HT1080 (cell line): Measurements from ENCODE around the gene SLC2A6. TPM values are rescaled to one million over a fixed set of nuclear protein-coding genes. Genes with fewer than 3 reads are reported as not detected.

ENCODE experiments used
- DNase-seq: peaks from one replicate; pipeline ENCODE4 v3.0.0-alpha.2; 2015; ENCODE audit warnings: low read depth
- total RNA-seq: library from RNA; depleted of rRNA; stranded (reverse); fragments of >200 nt; shearing (Covaris generic); gene quantifications from 2 replicates; pipeline ENCODE4 v1.2.3, GENCODE V29; 2014; rRNA removed

Gene SLC2A6
- total RNA-seq, 1 experiment from 2014 or later, result 2.3 TPM

DNA sequence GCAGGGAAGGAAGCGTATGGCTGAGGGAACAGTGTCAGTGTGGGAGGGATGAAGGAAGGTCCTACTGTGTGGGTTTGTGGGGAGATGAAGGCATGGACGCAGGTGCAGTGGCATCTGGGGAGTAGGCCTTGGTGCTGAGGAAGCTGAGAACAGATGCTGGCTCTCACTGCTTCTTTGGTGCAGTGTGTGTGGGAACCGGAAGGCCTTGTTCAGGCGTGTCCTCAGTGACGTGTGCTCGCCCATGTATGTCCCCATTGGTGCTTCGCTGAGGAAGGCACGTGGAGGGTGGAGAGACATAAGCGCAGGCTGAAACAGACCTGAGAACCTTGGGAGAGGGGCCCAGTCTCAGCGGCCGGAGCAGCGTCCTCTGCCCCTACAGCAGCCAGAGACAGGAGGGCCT, 38.0 kb downstream of the SLC2A6 start:
- peak; percentile 18 for DNase-seq

DNA sequence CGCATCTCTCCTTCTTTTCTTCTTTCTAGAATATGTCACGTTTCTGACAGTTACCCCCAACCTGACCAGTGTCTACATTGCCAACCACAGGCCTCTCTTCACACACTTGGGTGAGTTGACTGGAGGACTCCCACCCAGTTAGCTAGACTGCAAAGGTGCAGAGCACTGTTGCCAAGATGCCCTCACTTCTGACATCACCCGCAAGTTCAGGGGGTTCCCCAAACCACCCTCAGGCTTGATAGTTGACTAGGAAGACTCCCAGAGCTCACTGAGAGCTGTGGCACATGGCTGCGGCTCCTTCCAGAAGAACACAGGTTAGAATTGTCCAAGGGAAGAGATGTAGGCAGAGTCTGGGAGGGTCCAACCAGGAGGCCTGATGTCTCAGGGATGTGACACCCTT, 39.6 kb downstream of the SLC2A6 start:
- no peak for DNase-seq

DNA sequence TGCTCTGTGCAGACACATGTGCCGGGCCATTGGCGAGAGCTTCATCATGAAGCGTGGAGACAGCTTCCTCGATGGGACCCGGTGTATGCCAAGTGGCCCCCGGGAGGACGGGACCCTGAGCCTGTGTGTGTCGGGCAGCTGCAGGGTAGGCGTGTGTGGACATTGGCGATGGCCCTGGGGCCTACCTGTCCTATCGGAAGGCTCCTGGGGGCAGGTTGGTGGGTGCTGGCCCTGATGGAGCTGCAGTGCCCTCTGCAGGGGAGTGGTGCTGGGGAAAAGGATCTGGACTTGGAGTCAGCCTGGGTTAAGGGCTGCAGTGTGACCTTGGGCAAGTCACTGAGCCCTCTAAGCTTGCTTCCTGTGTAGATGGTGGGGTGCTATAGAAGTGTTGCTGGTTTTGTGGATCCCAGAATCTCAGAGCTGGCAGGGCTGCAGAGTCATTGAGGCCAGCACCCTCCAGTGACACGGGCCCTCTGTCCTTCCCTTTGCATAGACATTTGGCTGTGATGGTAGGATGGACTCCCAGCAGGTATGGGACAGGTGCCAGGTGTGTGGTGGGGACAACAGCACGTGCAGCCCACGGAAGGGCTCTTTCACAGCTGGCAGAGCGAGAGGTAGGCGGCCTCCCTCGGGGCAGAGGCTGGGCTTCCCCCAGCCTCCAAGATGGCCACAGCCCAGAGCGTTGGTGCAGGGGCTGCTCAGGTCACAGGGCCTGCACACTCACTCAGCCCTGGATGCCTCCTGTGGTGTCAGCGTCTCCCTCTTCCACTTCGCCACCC, 41.0 kb downstream of the SLC2A6 start:
- DNase-seq, result no peak

DNA sequence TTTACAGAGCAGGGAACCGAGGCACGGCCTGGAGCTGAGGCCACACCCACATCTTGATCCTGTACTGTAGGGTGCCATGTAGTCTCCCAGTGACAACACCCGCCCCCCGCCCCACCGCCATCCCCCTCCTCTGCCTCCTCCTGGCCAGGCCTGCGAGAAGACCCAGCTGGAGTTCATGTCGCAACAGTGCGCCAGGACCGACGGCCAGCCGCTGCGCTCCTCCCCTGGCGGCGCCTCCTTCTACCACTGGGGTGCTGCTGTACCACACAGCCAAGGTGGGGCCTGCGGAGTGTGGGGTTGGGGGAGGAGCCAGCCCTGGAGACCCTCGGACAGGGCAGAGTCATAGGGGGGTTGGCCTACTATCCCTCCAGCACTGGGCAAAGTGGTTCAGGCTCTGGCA, 42.2 kb downstream of the SLC2A6 start:
- no peak for DNase-seq

DNA sequence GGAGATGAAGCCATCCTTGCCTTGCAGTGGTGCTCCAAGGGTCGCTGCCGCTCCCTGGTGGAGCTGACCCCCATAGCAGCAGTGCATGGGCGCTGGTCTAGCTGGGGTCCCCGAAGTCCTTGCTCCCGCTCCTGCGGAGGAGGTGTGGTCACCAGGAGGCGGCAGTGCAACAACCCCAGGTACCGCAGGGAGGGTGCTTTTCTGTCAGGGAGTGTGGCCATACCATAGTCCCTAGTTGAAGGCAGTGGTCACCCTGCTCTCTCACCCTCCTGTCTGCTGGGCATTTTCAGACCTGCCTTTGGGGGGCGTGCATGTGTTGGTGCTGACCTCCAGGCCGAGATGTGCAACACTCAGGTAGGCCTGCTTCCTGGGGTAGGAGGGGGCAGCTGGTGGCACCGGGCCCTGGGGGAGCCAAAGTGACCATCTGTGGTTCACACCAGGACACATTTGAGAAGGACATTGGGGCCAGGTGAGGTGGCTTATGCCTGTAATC, 45.5 kb downstream of the SLC2A6 start:
- DNase-seq, result no peak

DNA sequence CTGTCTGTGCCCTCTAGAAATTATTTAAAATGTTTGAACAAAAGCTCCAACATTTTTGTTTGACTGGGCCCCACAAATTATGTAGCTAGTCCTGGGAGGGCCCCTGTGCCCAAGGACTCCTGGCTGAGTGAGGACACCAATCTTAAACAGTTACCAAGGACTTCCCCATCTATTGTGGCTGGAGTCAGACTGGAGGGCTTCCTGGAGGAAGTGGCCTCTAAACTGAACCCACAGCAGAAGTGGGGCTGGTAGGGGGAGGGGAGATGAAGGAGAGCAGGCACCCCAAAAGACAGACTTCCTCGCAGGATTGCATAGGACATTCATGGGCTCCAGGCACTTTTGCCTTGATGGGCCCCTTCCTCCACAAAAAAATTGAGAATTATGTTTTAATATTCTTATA, 48.7 kb downstream of the SLC2A6 start:
- no peak for DNase-seq

DNA sequence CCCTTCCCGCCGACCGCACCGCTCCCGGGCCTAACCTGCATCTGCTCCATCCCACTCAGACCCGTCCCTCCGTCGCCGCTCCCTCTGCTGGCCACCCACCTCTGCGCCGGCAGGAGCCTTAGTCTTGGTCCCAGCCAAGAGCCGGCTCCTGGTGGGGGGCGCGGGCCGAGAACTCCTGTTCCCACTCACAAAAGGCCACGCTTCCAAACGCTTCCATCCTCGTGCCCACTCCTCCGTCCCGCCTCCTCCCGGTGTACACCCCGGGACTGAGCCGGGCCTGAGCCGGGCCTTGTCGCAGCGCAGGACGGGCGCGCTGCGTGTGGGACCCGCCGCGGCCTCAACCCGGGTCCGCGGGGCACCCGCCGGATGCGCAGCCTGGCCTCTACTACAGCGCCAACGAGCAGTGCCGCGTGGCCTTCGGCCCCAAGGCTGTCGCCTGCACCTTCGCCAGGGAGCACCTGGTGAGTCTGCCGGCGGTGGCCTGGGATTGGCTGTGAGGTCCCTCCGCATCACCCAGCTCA, 49.2 kb downstream of the SLC2A6 start:
- no peak for DNase-seq

DNA sequence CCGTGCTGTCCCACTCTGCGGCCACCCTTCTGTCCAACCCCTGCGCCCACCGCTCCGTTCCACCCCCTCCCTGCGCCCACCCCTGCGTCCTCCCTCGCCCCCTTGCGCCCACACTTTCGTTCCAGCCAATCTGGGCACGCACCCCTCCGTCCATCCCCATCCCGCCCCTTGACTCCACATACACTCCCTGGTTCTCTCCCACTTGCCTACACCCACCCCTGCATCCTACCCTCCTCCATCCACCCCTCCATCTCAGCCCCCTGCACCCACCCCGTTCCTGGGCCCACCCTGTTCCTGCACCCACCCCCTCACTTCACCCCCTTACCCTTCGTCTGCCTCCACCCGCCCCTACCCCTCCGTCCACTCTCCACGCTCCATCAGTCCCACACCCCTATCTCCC, 49.7 kb downstream of the SLC2A6 start:
- DNase-seq, result no peak

DNA sequence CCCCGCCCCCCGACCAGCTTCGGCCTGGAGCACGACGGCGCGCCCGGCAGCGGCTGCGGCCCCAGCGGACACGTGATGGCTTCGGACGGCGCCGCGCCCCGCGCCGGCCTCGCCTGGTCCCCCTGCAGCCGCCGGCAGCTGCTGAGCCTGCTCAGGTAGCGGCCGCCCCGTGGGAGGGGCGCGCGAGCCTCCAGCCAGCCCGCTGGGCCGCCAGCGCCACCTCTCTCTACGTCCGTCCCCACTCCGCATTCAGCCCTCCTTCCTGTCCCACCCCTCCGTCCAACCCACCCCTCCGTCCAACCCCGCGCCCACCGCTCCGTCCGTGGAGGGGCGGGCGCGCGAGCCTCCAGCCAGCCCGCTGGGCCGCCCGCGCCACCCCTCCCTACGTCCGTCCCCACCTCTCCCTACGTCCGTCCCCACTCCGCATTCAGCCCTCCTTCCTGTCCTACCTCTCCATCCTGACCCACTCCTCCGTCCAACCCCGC, 50.2 kb downstream of the SLC2A6 start:
- DNase-seq, result no peak

DNA sequence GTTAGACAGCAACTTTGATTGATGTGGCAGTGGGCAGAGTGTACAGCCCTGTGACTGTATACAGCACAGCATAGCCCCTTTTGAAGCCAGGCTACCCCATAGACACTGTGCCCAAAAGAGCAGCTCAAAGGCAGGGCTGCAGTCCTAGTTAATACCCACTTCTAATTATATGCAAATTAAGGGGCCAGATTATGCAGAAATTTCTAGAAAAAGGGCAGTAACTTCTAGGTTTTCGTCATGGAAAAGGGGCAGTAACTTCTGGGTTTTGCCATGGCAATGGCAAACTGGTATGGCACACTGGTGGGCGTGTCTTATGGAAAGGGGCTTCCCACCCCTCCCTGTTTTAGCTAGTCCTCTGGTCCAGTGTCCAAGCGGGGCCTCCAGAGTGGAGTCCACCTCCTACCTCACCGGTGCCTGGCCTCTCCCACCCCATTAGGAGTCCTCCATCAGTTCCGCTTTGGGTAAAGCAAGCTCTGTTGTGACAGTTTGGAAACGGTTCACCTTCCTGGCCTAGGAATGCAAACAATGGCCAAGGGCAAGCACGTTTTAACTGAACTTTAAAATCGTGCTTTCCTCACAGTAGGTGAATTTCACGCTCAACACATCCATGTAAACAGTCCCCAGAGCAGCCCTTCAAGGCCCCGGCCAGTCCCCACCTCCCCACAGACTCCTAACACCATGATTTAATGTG, 51.1 kb downstream of the SLC2A6 start:
- DNase-seq, result no peak

DNA sequence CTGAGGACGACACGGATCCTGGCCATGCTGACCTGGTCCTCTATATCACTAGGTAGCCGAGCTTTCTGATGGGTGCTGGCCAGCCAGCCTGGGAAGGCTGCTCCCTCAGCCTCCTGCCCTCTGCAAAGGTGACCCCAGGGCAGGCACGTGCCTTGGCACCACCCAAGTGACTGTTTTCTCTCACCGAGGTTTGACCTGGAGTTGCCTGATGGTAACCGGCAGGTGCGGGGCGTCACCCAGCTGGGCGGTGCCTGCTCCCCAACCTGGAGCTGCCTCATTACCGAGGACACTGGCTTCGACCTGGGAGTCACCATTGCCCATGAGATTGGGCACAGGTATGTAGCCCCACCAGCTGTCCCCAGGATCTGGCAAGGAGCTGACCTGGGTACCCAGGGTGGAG, 52.9 kb downstream of the SLC2A6 start:
- DNase-seq, result no peak

DNA sequence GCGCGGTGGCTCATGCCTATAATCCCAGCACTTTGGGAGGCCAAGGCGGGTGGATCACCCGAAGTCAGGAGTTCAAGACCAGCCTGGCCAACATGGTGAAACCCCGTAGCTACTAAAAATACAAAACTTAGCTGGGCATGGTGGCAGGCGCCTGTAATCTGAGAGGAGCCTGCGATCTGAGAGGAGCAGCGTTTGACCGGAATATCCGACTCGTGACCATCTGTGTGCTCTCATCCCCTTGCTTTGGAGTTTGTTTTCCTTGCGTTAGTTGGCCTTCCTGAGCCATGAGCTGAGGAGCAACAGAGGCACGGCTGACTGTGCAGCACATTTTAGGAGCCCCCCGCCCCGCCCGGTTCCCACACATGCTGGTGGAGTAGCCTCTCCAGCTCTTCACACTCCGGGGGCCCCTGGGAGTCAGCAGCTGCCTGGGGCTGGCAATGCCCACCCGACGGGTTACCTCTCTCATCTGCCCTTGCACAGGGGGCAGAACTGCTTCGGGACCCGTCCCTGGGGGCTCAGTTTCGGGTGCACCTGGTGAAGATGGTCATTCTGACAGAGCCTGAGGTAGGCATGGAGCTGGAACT, 53.8 kb downstream of the SLC2A6 start:
- no peak for DNase-seq

DNA sequence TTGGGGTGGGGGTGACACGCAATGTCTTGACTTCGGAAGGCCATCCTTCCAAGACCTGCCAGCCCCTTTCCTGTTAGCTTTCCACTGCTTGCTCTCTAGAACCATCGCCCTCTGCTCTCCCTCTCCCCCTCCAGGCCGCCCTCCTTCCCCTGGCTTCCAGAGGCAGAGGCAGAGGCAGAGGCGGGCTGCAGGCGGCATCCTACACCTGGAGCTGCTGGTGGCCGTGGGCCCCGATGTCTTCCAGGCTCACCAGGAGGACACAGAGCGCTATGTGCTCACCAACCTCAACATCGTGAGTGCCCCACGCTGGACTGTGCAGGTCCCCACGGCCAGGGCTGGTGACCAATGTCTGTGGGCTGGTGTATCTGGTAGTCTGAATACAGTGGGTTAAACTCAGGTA, 54.7 kb downstream of the SLC2A6 start:
- no peak for DNase-seq

DNA sequence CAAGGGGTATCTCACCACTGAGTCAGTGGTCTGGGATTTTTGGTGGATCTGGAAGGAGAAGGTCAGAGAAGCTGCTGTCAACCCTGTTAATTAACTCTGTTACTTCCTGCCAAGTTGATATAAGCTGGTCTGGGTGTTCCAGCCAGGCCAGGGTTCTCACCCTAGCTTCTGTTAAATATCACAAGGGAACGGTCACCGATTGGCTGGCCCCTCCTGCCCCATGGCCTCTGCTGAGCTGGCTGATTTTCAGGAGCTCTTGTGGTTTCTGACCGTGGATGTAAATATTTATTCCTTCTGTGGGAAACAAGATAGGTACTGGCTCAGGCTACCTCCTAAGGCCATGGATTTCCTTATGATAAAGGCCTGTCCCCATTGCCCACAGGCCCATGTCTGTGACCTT, 55.7 kb downstream of the SLC2A6 start:
- DNase-seq, result no peak

DNA sequence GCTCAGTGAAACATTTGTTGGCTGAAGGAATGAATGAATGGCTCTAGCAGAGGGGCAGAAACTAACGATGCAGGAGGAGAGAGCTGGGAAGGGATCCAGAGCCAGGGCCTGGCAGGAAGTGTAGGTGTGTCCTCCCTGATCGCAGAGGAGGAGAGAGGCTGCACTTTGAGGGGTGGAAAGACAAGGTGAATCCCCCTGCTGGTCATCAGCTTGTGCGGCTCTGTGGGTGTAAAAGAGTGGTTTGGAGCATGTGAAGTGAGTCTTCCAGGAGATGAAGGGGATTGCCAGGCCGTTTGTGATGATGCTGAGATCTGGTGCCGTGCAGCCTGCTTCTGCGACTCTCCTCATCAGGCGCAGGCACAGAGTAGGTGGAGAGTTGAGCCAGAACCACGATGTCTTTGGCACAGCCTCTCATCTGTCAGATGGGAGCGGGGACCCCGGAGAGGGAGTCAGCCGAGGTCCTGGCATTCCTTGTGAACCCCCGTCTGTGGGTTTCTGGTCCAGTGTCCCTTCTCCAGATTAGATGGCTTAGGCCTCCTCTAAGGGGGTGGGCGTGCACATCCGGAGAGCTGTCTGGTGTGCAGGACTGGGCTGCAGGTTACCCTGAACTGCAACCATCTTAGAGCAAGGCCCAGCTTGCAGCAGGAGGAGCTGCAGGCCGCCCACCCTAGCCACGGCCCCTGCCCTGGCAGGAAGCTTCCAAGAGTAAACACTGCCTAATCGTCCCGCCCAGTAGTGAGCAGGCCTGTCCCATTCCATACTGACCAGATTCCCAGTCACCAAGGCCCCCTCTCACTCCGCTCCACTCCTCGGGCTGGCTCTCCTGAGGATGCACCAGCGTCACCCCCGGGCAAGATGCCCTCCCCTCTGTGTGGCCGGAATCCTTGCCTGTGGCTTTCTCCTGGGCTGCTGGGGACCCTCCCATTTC, 57.0 kb downstream of the SLC2A6 start, which contains the start of gene ADAMTS13:
TSS of gene ADAMTS13 (plus strand) at position 753 of the 928 bp plus-strand sequence. CDS start at position 830, 77 bp downstream.
- DNase-seq, result peak; percentile 54

Other genes with a start within 250 kb of the SLC2A6 start
- gene ABO, start 203.9 kb downstream of the SLC2A6 start, total RNA-seq, result not detected in 2 replicates
- 25.1 and 36.1 TPM in 2 replicates for gene SURF6, start 142.9 kb downstream of the SLC2A6 start, total RNA-seq
- 26.4 and 33.4 TPM in 2 replicates for gene MED22, start 131.0 kb downstream of the SLC2A6 start, total RNA-seq
- 2,307 and 2,771 TPM in 2 replicates for gene RPL7A, start 130.9 kb downstream of the SLC2A6 start, total RNA-seq
- 35.3 and 40.9 TPM in 2 replicates for gene SURF1, start 122.6 kb downstream of the SLC2A6 start, total RNA-seq
- 92.7 and 110 TPM in 2 replicates for gene SURF2, start 122.5 kb downstream of the SLC2A6 start, total RNA-seq
- gene SURF4, start 103.0 kb downstream of the SLC2A6 start, total RNA-seq, result 220 and 286 TPM in 2 replicates
- not detected in 2 replicates for gene STKLD1, start 102.7 kb downstream of the SLC2A6 start, total RNA-seq
- gene REXO4, start 61.1 kb downstream of the SLC2A6 start, total RNA-seq, result 28.8 and 31.6 TPM in 2 replicates
- 0.07 and 0.19 TPM in 2 replicates for gene ADAMTS13, start 56.7 kb downstream of the SLC2A6 start, total RNA-seq
- gene CACFD1, start 19.1 kb downstream of the SLC2A6 start, total RNA-seq, result 0.37 and 1.1 TPM in 2 replicates
- not detected in 2 replicates for gene MYMK, start 45.9 kb upstream of the SLC2A6 start, total RNA-seq
- gene ADAMTSL2, start 55.6 kb upstream of the SLC2A6 start, total RNA-seq, result not detected in 2 replicates
- not detected in 2 replicates for gene FAM163B, start 130.3 kb upstream of the SLC2A6 start, total RNA-seq
- gene DBH, start 157.3 kb upstream of the SLC2A6 start, total RNA-seq, result not detected in 2 replicates